Measurements from ENCODE around the gene CCR6.
"Not testable (repeated sequence)": the region's sequence is repeated elsewhere in the genome, so short reads cannot be mapped to it uniquely, and the experiment has no call there.

The CCR6 gene

GRCh38 chr6:167122827-167123657 is at the start of gene CCR6:
Gene CCR6, plus strand, starts transcription at chr6:167123096. Its CDS starts 13,039 bp downstream, at chr6:167136135.
- DNase-seq (ENCODE audit: low spot score): no peak

DNA sequence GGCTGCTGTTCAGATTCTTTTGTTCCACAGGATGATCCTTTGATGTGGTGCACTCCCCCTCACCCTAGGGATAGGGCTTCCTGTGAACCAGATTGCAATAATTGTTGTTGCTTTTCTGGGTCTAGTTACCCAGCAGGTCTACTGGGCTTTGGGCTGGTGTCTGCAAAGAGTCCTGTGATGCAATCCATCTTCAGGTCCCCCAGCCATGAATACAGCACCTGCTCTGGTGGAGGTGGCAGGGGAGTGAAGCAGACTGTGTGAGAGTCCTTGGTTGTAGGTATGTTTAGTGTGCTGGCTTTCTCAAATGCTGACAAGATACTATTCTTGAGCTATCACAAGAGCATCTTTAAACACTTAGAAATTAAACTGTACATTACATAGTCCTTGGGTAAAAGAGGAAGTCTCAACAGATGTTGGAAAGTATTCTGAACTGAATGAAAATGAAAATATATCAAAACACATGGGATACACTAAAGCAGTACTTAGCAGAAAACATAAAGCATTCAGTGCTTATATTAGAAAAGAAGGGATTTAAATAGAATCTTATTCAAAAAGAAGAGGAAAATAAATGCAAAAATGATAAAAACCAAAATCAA is 49.1 kb upstream of the CCR6 start:
- peak; percentile 23 for DNase-seq (ENCODE audit: low spot score)

- DNase-seq (ENCODE audit: low spot score): no peak
Observed at GRCh38 chr6:167077241-167077932, 45.5 kb upstream of the CCR6 start.

DNA sequence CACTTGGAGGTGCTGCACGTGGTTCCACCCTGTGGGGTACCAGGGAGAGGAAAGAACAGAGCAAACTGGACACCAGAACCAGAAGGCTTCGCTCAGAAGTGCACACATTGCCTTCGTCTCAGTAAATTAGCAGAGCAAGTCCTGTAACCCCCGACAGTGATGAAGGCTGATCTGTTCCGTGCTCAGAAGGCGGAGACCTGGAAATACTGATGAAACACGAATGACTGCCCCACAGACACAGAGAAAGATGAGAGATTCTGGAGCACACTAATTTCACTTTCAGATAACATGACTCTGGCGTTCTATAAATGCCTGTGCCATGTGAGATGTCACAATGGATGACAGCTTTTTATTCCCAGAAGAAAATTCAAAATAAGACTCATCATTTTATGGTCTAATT is 44.2 kb upstream of the CCR6 start:
- DNase-seq (ENCODE audit: low spot score): no peak

GRCh38 chr6:167079853-167080297 is 43.0 kb upstream of the CCR6 start:
- peak; percentile 76 for DNase-seq (ENCODE audit: low spot score)

GRCh38 chr6:167087857-167088354 is 35.0 kb upstream of the CCR6 start:
- no peak for DNase-seq (ENCODE audit: low spot score)

GRCh38 chr6:167088741-167089140 is 34.2 kb upstream of the CCR6 start:
- not testable (repeated sequence) for DNase-seq (ENCODE audit: low spot score)

- DNase-seq (ENCODE audit: low spot score): peak; percentile 51
Observed at GRCh38 chr6:167089243-167090142, 33.4 kb upstream of the CCR6 start.

- no peak for DNase-seq (ENCODE audit: low spot score)
Observed at GRCh38 chr6:167090171-167090570, 32.7 kb upstream of the CCR6 start.

GRCh38 chr6:167091026-167091804 is 31.7 kb upstream of the CCR6 start:
- no peak for DNase-seq (ENCODE audit: low spot score)

DNA sequence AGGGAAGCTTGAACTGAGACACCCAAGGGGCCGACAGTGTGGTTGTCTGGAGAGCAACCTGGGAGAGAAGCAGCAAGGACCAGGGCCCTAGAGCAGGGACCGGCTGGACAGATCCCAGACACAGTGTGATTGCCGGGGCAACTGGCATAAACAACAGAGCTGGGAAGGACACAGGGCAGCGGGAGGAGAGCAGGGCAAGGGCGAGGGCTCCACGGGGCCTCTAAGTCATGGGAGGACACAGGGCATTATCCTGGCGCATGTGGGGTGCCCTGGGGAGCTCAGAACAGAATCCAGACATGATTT is 31.1 kb upstream of the CCR6 start:
- DNase-seq (ENCODE audit: low spot score): no peak

DNA sequence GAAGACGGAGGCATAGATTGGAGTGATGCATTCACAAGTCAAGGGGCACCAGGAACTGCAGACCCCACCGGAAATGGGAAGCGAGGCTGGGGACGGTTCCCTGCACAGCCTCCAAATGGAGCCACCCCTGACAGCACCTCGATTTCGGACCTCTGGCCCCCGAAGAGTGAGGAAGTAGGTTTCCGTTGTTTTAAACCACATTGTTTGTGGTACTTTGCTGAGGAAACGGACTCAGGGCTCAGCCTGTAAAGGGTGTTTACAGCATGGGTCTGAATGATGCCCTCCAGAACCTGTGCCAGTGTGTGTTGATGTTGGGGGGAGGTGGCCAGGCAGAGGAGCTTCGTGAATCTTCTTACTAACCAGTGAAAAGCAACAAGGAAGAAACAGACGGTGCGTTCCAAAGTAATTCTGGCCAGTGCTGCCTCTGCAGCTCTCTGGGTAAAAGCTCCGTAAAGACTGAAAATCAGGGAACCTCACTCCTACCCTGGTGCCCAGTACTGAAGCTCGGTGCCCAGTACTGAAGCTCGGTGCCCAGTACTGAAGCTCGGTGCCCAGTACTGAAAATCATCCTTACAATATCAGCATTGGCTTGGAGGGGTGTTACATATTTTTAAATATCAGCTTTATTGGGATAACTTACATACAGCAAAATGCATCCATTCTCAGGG is 30.1 kb upstream of the CCR6 start:
- no peak for DNase-seq (ENCODE audit: low spot score)

DNA sequence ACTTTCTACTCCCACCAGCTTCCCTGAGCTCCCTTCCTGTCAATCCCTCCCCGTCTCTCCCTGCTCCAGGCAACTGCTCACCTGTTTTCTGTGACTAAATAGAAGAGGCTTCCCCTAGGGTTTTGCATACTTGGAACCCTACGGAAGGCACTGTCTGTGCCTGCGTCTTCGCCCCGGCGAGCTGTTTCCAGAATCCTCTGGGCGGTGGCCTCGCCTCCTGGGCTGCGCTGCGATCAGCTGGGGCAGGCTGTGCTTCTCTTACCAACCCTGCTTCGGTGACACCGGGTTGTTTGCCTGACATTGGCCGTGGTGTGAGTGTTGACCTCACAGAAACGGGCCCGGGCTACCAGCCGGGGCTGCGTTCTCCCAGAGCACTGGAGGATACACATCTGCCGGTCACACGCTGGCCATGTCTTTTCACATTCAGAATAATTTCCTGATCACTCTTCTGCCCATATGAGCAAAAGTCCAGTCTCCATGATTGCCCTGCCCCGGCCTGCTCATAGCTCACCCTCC is 29.4 kb upstream of the CCR6 start:
- peak; percentile 42 for DNase-seq (ENCODE audit: low spot score)

GRCh38 chr6:167093922-167094432 is 28.9 kb upstream of the CCR6 start:
- peak; percentile 70 for DNase-seq (ENCODE audit: low spot score)

DNA sequence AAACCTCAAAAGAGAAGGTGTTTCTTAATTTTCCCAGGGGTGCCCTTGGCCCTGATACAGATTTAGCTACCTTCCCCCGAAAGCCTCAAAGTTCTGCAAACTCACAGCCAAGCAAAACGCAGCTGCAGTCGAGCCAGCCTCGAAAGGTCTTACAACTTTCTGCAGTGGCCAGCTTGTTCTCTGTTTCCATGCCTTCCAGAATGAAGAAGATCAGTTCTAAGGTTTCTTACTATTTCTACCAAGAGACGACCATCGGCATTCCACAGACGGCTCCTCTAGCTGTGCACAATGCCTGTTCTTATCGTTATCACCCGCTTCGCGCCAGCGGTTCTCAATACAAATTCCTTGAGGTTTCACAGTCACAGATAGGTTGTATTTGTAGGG is 28.5 kb upstream of the CCR6 start:
- no peak for DNase-seq (ENCODE audit: low spot score)

DNA sequence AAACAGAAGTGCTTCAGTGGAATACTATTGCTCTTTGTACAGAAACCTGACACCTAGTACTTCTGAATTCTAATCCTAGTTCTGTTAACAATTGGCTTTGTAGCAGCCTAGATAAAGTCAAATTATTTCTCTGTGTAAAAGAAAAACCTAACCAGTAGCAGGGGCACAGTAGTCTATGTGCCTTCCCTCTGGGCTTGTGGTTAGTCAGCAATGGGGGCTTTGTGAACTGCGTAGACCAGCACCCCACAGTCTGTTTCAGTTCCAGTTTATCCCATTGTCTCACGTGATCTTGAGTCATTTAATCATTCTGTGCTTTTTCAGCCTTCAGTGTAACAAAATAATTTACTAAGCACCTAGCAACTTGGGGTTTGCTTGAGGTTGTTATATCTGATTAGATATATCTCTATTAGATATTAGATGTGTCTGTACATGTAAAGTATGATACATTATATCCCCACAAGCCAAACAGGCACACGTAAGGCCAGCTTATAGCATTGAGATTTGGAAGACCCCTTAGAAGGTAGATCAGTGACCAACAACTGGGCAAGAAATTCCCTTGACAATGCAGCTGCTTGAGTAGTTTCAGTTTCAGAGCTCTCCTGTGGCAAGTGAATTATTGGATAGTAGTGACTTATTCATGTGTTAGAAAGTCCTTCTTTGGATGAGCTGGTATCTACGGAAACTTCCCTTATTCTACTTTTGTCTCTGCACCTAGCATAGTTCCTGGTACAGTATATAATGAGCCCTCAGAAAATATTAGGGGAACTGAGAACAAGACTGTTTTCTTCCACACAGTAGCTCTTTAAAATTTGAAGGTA is 27.9 kb upstream of the CCR6 start:
- DNase-seq (ENCODE audit: low spot score): peak; percentile 70

- no peak for DNase-seq (ENCODE audit: low spot score)
Observed at GRCh38 chr6:167095888-167096287, 27.0 kb upstream of the CCR6 start.

DNA sequence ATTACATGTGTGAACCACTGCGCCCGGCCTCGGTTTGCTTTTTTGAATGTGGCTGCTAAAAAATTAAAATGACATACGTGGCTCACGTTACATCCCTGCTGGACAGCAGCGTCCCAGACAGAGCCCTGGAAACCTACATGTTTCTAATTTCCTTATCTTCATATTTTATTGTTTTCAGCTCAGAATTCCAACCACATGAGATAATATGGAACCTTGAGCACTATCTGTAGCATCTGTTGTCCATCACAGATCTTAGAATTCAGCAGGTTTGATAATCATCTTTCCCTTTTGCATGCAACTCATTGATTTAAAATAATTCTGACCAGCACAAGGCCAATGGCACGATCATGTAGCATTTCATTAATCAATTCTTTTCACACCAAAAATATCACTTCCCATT is 25.9 kb upstream of the CCR6 start:
- DNase-seq (ENCODE audit: low spot score): no peak

DNA sequence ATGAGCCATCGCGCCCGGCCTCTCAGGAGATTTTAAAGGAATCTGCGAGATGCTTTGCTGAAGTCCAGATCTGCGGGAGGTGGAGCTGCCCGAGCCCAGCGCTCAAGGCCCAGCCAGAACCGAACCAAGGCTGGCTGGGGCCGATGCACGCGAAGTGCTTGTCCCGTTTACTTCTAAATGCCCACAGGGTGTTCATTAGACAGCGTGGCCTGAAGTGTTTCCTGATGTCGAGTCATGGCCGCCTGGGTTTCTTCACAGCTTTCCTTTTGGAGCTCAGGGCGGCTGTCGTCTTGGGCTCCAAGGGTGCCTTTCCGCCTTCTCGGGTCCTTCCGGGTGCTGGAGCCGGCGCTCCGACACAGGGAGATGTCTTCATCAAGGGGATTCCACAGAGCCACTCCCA is 25.1 kb upstream of the CCR6 start:
- DNase-seq (ENCODE audit: low spot score): no peak
